LNCAP (cell line): ENCODE data around the gene TNS2.

ENCODE experiments used
- TF ChIP-seq, protein P1 (sequence below): fragments of 450-650 bp; IDR thresholded peaks from 2 replicates; pipeline ENCODE4 v1.5.1; 2017; ENCODE audit warnings: mild to moderate bottlenecking

Gene TNS2

DNA sequence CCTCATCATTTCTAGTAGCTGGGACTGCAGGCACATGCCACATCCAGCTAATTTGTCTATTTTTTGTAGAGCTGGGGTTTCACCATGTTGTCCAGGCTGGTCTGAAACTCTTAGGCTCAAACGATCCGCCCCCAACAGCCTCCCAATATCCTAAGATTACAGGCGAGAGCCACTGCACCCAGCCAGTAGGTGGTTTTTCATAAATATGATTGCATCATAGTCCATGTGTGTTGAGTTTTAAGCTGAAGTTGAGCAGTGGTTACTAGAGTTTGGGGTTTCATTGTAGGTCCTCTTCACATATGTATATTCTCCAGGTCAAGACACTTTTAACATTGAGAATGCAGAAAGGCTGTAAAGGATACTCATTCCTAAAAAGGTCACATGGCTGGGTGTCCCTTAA is 13.1 kb upstream of the TNS2 start:
- TF ChIP-seq, protein P1, sequence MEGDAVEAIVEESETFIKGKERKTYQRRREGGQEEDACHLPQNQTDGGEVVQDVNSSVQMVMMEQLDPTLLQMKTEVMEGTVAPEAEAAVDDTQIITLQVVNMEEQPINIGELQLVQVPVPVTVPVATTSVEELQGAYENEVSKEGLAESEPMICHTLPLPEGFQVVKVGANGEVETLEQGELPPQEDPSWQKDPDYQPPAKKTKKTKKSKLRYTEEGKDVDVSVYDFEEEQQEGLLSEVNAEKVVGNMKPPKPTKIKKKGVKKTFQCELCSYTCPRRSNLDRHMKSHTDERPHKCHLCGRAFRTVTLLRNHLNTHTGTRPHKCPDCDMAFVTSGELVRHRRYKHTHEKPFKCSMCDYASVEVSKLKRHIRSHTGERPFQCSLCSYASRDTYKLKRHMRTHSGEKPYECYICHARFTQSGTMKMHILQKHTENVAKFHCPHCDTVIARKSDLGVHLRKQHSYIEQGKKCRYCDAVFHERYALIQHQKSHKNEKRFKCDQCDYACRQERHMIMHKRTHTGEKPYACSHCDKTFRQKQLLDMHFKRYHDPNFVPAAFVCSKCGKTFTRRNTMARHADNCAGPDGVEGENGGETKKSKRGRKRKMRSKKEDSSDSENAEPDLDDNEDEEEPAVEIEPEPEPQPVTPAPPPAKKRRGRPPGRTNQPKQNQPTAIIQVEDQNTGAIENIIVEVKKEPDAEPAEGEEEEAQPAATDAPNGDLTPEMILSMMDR, result no peak

- TF ChIP-seq, protein P1, result no peak
Observed at GRCh38 chr12:53039851-53040250, 10.0 kb upstream of the TNS2 start.

- TF ChIP-seq, protein P1, result no peak
Observed at GRCh38 chr12:53042607-53043454, 7.0 kb upstream of the TNS2 start.

DNA sequence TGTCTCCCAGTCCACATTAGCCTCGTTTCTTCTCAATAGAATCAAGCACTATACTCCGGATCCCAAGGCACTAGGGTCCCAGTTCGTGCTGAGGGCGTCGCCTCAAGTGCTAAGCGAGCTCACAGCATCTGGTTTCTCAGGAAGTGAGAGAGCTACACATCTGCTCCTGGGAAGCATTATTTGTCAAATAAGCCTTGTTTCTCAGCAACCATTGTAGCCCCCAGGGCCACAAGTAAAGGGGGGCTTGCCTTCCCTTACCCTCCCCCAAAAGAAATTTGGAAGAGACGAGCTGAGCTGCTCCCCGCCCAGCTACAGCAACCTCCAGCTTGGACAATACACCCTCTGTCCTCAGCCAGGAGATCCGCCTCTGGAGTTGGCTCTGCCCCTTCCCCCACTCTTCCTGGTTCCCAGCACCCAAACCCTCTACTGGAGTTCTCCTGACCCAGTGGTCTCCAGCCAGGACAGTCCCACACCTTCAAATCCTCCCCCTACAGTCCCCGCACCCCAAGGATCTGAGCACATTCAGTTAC is 5.7 kb upstream of the TNS2 start:
- TF ChIP-seq, protein P1, result no peak

DNA sequence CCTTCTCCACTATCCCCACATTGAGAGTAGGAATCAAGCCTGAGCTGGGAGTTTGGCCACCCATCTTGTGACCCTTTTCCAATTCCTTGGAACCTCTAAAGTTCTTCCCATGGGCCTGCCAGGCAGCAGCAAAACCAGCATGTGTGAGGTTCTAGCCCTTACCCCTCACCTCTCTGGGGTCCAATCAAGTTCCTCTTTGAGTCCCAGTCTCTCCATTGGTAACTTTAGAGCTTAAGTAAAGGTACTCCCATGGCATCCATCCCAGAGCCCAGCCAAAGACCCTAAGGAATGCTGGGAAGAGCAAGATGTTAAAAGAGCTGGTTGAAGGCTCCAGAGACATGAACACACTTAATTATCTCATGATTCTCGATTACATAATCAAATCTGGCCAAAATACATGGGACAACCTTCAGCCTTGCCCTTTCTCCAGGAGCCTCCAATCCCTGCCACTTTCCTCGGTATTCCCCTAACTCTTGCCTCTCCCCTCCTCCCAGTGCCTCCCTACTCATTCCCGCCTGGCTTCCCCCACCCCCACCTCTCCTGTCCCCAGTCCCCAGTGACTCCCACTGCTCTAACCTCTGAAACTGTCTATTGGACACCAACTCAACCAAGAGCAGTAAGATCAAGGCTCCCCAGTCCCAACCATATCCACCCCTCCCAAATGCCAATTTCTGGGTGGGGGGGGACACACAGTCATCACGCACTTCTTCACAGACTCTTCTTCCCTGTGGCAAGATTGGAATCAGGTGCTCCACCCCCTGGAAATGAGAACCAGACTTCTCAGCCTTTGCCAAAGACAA is 4.8 kb upstream of the TNS2 start:
- TF ChIP-seq, protein P1, result no peak

GRCh38 chr12:53045696-53046045 is 4.2 kb upstream of the TNS2 start:
- TF ChIP-seq, protein P1, result no peak

GRCh38 chr12:53046655-53047220 is 3.1 kb upstream of the TNS2 start:
- TF ChIP-seq, protein P1, result no peak
